Activated B cell treated with CpG ODN at 0.5 μM for 24 hours (primary cell): ENCODE measurements around the gene EMC8. TPM values are rescaled to one million over a fixed set of nuclear protein-coding genes. Genes with fewer than 3 reads are reported as not detected.

Source experiments
- ATAC-seq: fragments of 200-7000 bp; cut with Tn5 transposase; one replicate; pipeline ENCODE4 v1.10.0; 2021; ENCODE audit warnings: low read depth, mild to moderate bottlenecking, moderate library complexity
- CTCF ChIA-PET: fragments of 350-600 bp; sonication (Branson Sonifier 250); formaldehyde crosslinking; loops from one replicate; lab custom pipeline; 2021; ENCODE audit warnings: antibody characterized with exemption; lab: Charles Lee
- POLR2A ChIA-PET: fragments of 350-600 bp; sonication (Branson Sonifier 250); formaldehyde crosslinking; loops from one replicate; lab custom pipeline; 2021; ENCODE audit warnings: antibody characterized with exemption; lab: Charles Lee
- DNase-seq: peaks from one replicate; pipeline ENCODE4 v3.0.0; 2022
- H3K27ac Mint-ChIP-seq: one replicate; pipeline ENCODE4 v1.8.0; 2020; ENCODE audit warnings: mixed read lengths
- H3K27me3 Mint-ChIP-seq: one replicate; pipeline ENCODE4 v1.8.0; 2021; ENCODE audit warnings: mixed read lengths
- H3K36me3 Mint-ChIP-seq: one replicate; pipeline ENCODE4 v1.8.0; 2021; ENCODE audit warnings: low read depth, mixed read lengths
- H3K4me1 Mint-ChIP-seq: one replicate; pipeline ENCODE4 v1.8.0; 2021; ENCODE audit warnings: mixed read lengths
- H3K4me3 Mint-ChIP-seq: one replicate; pipeline ENCODE4 v1.8.0; 2020; ENCODE audit warnings: mild to moderate bottlenecking, mixed read lengths
- H3K9me3 Mint-ChIP-seq: one replicate; pipeline ENCODE4 v1.8.0; 2020; ENCODE audit warnings: mixed read lengths
- intact Hi-C: fragments of 100-400 bp; cut with micrococcal nuclease; formaldehyde crosslinking; loops from one replicate; pipeline ENCODE4 v1.15.1; 2024
- total RNA-seq: library from RNA; stranded (reverse); gene quantifications from 2 replicates; pipeline ENCODE4 v1.2.3, GENCODE V29; 2022
- TF ChIP-seq, protein P1 (sequence below): fragments of 200-600 bp; IDR thresholded peaks from one replicate; pipeline ENCODE4 v1.8.0; 2022; ENCODE audit warnings: antibody characterized with exemption, mild to moderate bottlenecking

EMC8 gene
- total RNA-seq, 1 donor from 2014 or later: 27.8 TPM

DNA sequence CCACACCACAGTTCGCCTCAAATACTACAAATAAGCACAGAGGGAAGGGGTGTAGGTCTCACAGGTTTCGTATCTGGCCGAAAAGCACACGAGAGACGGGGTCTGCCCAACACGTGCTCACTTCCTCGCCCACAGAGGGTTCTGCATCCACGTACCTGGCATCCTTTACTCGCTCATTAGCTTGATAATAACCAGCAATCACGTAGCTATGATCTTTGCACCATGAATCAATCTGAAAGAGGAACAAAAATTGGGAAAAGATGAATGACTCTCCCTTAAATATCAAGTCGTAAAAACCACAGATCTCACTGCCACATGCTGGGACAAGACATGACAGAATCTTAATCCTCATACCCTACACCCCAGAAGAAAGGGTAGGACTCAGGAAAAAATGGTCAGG is 10.5 kb downstream of the EMC8 start:
- H3K4me1 Mint-ChIP-seq: peaks cover 15% of the 10 kb centered on the region
- DNase-seq (no peak), ATAC-seq (no peak)
- TF ChIP-seq, protein P1, sequence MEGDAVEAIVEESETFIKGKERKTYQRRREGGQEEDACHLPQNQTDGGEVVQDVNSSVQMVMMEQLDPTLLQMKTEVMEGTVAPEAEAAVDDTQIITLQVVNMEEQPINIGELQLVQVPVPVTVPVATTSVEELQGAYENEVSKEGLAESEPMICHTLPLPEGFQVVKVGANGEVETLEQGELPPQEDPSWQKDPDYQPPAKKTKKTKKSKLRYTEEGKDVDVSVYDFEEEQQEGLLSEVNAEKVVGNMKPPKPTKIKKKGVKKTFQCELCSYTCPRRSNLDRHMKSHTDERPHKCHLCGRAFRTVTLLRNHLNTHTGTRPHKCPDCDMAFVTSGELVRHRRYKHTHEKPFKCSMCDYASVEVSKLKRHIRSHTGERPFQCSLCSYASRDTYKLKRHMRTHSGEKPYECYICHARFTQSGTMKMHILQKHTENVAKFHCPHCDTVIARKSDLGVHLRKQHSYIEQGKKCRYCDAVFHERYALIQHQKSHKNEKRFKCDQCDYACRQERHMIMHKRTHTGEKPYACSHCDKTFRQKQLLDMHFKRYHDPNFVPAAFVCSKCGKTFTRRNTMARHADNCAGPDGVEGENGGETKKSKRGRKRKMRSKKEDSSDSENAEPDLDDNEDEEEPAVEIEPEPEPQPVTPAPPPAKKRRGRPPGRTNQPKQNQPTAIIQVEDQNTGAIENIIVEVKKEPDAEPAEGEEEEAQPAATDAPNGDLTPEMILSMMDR: no peak
- H3K4me3 Mint-ChIP-seq: no peak overlapping the region
- no peak overlapping the region for H3K27ac Mint-ChIP-seq
- intact Hi-C loops: no loop called here
- ChIA-PET CTCF (no interaction called here), POLR2A (no interaction called here)
- H3K9me3 Mint-ChIP-seq: no peaks in the 10 kb centered on the region
- H3K36me3 Mint-ChIP-seq: peaks cover 69% of the 10 kb centered on the region
- H3K27me3 Mint-ChIP-seq: no peaks in the 10 kb centered on the region

DNA sequence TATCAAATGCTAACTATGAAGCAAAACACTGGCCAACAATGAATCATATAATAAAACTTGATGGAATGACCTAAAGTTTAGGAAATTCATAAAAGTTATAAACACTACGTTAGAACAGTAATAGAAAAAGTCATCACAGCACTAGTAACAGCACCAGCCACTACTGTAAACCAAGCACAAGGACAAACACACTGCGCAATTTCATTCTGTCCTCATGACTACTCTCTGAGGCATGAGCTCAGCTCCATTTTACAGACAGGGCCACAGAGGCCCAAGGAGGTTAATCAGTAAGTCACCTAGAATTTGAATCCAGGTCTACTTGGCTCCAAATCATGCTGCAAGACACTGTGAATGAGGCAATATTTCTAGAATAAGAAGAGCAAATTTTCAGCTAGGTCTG is 13.4 kb downstream of the EMC8 start:
- H3K27ac Mint-ChIP-seq: no peak overlapping the region
- ATAC-seq: no peak

DNA sequence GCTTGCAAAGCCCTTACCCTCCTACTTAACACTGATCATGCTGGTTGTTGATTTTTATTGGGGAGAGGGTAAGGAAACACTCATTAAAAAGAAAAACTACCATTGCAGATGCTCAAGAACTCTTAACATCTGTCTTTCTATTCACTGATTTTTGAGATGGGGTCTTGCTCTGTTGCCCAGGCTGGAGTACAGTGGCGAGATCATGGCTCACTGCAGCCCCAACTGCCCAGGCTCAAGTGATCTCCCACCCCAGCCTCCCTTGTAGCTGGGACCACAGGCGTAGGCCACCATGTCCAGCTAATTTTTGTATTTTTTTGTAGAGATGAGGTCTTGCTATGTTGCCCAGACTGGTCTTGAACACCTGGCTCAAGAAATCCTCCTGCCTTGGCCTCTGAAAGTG is 14.5 kb downstream of the EMC8 start:
- no peaks in the 10 kb centered on the region for H3K27me3 Mint-ChIP-seq
- ChIA-PET CTCF (no interaction called here), POLR2A (interaction anchor here (0.6 kb wide), 1 partner anchor 108 kb away, joined by 3 read pairs; no protein-coding TSS in a partner anchor)
- intact Hi-C loops: no loop called here
- no peak for ATAC-seq
- TF ChIP-seq, protein P1: no peak
- H3K4me1 Mint-ChIP-seq: peaks cover 14% of the 10 kb centered on the region
- H3K9me3 Mint-ChIP-seq: no peaks in the 10 kb centered on the region
- peaks cover 71% of the 10 kb centered on the region for H3K36me3 Mint-ChIP-seq
- no peak overlapping the region for H3K4me3 Mint-ChIP-seq
- no peak overlapping the region for H3K27ac Mint-ChIP-seq
- no peak for DNase-seq

More for the DNA sequence above, 13.4 kb downstream of the EMC8 start:
- H3K4me1 Mint-ChIP-seq: peaks cover 16% of the 10 kb centered on the region
- intact Hi-C loops: no loop called here
- no peaks in the 10 kb centered on the region for H3K27me3 Mint-ChIP-seq
- no peak for DNase-seq
- H3K9me3 Mint-ChIP-seq: no peaks in the 10 kb centered on the region
- POLR2A ChIA-PET: no interaction called here
- H3K36me3 Mint-ChIP-seq: peaks cover 66% of the 10 kb centered on the region
- TF ChIP-seq, protein P1: no peak
- CTCF ChIA-PET: no interaction called here
- no peak overlapping the region for H3K4me3 Mint-ChIP-seq

GRCh38 chr16:85783441-85783840 is 15.9 kb downstream of the EMC8 start:
- CTCF ChIA-PET: no interaction called here
- no peaks in the 10 kb centered on the region for H3K9me3 Mint-ChIP-seq
- no peak overlapping the region for H3K27ac Mint-ChIP-seq
- H3K4me3 Mint-ChIP-seq: no peak overlapping the region
- peaks cover 75% of the 10 kb centered on the region for H3K36me3 Mint-ChIP-seq
- TF ChIP-seq, protein P1: no peak
- H3K27me3 Mint-ChIP-seq: no peaks in the 10 kb centered on the region
- intact Hi-C loops: no loop called here
- DNase-seq (no peak), ATAC-seq (no peak)
- POLR2A ChIA-PET: no interaction called here
- H3K4me1 Mint-ChIP-seq: peaks cover 5% of the 10 kb centered on the region

GRCh38 chr16:85782451-85782850 is 16.9 kb downstream of the EMC8 start:
- no peak for DNase-seq
- Mint-ChIP-seq H3K27me3 (no peaks in the 10 kb centered on the region), H3K36me3 (peaks cover 73% of the 10 kb centered on the region), H3K9me3 (no peaks in the 10 kb centered on the region), H3K27ac (no peak overlapping the region), H3K4me1 (peaks cover 5% of the 10 kb centered on the region), H3K4me3 (no peak overlapping the region)
- no peak for ATAC-seq
- POLR2A ChIA-PET: no interaction called here
- TF ChIP-seq, protein P1: no peak
- CTCF ChIA-PET: no interaction called here
- intact Hi-C loops: no loop called here
